Measurements from ENCODE around the gene CCDC51.
"Not testable (repeated sequence)": the region's sequence is repeated elsewhere in the genome, so short reads cannot be mapped to it uniquely, and the experiment has no call there.

CCDC51 gene, protein sequence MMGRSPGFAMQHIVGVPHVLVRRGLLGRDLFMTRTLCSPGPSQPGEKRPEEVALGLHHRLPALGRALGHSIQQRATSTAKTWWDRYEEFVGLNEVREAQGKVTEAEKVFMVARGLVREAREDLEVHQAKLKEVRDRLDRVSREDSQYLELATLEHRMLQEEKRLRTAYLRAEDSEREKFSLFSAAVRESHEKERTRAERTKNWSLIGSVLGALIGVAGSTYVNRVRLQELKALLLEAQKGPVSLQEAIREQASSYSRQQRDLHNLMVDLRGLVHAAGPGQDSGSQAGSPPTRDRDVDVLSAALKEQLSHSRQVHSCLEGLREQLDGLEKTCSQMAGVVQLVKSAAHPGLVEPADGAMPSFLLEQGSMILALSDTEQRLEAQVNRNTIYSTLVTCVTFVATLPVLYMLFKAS

DNA sequence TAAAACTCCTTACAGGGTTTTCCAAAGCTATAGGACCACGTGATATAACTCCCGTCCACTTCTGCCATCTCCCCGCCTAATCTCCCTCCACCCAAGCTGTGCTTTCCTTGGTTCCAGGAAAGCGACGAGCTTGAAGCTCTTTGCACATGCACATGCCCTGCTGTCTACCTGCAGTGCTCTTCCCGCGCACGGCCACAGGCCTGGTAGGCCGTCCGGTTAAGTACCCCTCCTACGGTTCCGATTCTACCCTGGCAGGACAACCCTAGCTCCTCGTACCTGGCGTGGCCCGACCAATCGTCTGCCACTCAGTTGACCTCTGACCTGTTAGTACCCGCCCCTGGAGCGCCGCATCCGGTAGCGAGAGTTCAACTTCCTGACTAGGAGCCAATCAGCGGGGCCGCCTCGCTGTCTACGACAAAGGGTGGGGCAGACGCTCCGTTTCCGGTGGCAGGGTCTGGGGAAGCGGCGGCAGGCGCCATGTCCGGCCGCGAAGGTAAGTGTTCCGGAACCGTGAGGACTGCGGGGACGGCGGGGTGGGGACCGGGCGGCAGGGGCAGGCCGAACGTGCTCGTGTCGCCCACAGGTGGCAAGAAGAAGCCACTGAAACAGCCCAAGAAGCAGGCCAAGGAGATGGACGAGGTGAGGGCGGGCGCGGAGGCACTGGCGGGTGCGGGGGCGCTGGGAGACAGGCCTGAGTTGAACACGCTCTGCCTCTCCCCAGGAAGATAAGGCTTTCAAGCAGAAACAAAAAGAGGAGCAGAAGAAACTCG lies at the start of gene CCDC51, which contains the start of gene TMA7:
Gene CCDC51 (minus strand): TSS at position 300 of the 770 bp plus-strand sequence. CDS start 4,991 bp downstream, outside the sequence.
Gene TMA7 (plus strand): TSS at position 438 of the 770 bp plus-strand sequence. CDS start 40 bp downstream, at position 478.
- peak; percentile 87 to 99 (median 97) for DNase-seq

DNA sequence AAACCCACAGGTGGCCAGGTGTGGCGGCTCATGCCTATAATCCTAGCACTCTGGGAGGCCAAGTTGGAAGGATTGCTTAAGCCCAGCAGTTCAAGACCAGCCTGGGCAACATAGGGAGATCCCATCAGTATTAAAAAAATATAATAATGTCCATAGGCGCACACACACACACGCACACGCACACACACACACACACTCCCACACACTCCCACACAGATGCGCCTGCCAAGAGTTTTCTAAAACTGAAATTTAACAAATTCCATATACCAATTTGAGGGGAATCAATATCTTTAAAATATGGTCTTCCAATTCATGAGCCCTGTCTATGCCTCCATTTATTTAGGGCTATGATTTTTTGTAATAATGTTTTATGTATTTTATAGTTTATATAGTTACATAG lies 47.0 kb upstream of the CCDC51 start:
- DNase-seq: no peak

DNA sequence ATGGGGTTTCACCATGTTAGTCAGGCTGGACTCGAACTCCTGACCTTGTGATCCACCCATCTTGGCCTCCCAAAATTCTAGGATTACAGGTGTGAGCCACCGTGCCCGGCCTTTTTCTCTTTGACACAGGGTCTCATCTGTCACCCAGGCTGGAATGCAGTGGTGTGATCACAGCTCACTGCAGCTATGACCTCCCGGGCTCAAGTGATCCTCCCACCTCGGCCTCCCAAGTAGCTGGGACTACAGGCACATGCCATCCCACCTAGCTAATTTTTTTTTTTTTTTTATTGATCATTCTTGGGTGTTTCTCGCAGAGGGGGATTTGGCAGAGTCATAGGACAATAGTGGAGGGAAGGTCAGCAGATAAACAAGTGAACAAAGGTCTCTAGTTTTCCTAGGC lies 42.9 kb upstream of the CCDC51 start:
- DNase-seq: not testable (repeated sequence)

DNA sequence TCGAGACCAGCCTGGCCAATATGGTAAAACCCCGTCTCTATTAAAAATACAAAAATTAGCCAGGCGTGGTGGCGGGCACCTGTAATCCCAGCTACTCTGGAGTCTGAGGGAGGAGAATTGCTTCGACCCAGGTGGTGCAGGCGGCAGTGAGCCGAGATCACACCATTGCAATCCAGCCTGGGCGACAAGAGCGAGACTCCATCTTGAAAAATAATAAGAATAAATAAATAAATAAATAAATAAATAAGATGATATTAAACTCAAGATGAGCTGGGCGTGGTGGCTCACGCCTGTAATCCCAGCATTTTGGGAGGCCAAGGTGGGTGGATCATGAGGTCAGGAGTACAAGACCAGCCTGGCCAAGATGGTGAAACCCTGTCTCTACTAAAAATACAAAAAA lies 41.0 kb upstream of the CCDC51 start:
- not testable (repeated sequence) for DNase-seq

- no peak for DNase-seq
Observed at GRCh38 chr3:48478626-48479555, 39.0 kb upstream of the CCDC51 start.

DNA sequence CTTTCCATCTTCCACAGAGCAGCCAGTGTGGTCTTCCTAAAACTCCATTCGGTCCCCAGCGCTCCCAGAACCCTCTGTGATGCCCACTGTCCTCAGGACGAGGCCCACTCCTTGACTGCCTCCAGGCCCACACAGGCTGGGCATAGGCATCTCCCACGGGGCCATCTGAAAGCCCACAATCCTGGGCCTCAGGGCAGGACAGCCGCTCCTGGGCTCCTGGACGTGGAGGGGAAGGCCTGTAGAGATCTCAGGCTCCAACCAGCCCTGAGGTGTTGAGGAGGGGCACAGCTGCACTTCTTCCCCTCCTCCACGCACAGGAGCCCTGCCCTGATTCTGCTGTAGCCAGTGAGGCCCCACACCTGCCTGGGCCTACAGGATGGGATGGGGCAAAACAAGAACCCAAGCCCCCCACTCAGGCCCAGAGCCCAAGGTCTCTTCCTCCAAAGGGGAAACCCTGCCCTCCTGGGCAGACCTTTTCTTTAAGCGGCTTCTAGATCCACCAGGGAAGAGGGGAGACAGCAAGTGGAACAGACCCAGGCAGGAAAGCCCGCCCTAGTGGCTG lies 38.1 kb upstream of the CCDC51 start:
- DNase-seq: no peak

DNA sequence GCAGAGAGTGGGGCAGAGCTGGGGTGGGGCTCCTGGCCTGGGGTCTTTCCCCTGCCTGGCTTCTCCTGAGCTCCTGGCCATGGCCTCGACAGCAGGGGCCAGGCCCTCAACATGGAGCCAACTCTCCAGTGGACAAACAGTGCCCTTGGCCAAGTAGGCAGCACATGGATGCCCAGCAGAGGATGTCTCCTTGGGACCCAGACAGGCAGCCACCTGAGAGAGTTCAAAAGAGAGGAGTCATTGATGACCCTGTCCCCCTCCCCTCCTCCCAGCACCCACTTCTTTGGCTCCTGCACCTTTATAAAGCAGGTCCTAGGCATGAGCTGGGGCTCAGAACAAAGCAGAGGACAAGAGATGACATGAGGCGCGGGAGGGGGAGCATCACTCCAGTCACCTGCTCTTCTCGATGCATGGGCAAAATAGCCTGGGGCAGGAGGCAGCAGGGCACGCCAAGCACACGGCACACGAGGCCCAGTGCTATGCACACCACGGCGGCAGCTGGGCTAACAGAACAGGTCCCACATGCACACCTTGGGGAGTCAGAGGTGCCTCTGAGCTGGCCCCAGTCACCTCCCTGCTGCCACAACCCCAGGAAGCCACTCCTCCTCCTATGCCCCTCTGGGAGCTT lies 36.6 kb upstream of the CCDC51 start:
- no peak for DNase-seq

DNA sequence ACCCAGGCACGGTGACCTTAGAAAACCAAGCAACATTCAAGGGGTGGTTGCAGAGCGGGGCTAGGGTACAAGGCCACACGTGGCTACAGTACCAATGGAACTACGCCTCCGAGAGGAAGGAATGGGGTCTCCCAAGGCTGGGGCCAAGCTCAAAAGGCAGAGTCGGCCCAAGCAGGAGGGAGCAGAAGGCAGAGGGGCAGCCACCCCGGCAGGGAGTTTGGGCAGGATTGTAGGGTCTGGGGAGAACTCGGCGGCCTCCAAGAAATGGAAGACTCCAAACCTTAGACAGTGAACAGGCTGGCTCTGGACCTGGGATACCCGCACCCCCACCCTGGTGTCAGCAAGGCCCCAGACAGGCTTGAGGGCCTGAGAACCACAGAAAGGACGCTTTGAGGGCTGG lies 35.3 kb upstream of the CCDC51 start:
- no peak for DNase-seq

DNA sequence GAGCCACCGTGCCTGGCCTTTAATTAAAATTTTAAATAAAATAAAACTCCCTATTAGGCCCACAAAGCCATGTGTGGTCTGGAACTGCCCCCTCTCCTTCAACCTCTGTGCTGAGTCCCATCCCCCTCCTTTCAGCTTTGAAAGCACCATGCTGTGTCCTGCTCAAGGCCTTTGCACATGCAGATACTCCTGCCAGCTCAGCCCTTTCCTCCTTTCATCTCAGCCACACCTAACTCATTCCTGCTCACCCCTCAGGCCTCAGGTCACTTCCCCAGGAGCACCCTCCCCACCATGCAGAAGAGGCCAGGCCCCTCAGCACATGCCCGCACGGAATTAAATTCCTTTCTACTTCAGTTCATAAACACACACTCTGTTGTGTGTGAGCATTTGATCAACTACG lies 34.7 kb upstream of the CCDC51 start:
- no peak for DNase-seq

DNA sequence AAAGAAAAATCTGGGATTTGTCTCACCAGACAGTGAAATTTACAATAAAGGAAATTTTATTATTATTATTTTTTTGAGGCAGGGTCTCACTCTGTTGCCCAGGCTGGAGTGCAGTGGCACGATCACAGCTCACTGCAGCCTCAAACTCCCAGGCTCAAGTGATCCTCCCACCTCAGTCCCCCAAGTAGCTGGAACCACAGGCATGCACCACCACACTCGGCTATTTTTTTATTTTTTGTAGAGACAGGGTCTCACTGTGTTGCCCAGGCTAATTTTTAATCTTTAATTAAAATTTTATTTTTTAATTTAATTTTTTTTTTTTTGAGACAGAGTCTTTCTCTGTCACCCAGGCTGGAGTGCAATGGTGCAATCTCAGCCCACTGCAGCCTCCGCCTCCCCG lies 34.1 kb upstream of the CCDC51 start:
- not testable (repeated sequence) for DNase-seq

DNA sequence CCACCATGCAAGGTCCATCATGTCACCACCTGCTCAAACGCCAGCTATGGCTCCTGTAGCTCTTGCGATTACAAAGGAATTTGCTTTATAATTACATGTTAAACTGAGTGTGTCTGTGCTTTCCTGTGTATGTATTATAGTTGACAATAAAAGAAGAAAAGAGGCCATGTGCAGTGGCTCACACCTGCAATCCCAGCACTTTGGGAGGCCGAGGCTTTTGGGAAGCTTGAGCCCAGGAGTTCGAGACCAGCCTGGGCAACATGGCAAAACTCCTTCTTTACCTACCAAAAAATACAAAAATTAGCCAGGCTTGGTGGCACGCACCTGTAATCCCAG lies 33.7 kb upstream of the CCDC51 start:
- DNase-seq: no peak

GRCh38 chr3:48472923-48473616 lies 33.2 kb upstream of the CCDC51 start:
- peak in 53 of 56 donors; percentile 40 to 91 (median 75) for DNase-seq

- DNase-seq: peak in 3 of 56 donors; percentile 53 to 64 (median 57)
Observed at GRCh38 chr3:48472673-48472922, 32.7 kb upstream of the CCDC51 start.

DNA sequence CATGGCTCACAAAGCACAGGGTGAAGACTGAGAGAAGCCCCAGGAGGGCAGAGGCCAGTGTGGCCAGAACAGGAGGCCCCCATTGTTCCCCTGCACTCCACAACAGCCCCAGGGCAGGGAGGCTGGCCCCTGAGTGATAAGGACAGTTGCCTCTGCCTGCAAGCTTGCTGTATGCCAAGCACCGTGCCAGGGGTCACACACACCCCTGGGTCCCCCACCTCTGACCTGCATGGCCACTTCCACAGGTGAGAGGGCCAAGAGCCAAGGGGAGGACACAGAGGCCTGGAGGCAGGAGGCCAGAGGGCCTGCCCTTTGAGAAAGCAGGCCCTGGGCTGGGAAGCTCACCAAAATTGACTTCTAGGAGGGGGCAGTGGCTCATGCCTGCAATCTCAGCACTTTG lies 30.4 kb upstream of the CCDC51 start:
- DNase-seq: no peak

- peak in 20 of 56 donors; percentile 18 to 49 (median 34) for DNase-seq
Observed at GRCh38 chr3:48469046-48469915, 29.4 kb upstream of the CCDC51 start.

GRCh38 chr3:48468329-48468731 lies 28.4 kb upstream of the CCDC51 start:
- peak in 1 of 56 donors; percentile 33 for DNase-seq

DNA sequence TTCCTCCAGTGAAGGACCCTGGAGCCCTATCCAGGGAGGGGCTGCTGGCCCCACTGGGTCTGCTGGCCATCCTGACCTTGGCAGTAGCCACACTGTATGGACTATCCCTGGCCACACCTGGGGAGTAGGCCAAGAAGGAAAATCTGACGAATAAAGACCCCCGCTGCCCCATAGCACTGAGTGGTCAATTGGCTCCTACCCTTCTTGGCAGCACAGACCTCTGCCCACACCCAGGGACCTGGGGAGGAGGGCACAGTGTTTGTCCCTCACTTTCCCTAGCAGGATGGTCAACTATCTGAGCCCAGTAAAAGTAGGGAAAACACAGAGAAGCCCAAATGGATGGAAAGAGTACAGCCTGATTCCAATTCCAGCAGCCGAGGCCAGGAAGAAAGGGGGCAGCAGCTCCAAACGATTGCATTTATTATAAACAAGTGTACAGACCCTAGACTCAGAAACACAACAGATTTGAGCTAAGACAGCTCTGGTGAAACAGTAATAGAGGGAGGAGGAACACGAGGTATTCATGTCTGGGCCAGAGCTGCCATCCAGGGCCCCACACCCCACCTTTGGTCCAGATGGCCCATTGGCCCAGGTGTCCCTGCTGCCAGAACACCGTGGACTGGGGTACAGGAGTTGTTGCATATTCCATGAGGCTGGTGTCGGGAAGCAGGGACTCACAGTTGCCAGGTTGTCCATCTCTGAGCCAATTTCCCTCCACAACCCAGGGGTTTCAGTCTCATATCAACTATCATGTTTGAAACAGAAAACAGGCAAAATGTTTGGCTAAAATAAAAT lies 27.8 kb upstream of the CCDC51 start:
- DNase-seq: no peak

- no peak for DNase-seq
Observed at GRCh38 chr3:48467110-48467454, 27.2 kb upstream of the CCDC51 start.

All from amygdala (tissue), 56 donors.